T-helper 2 cell treated with Interferon-gamma antibody and Interleukin-4, amounts not matched to agents 100 ng/mL and 5 ng/mL, for 36 hours (primary cell): ENCODE data around the gene TREX2. TPM values are rescaled to one million over a fixed set of nuclear protein-coding genes. Genes with fewer than 3 reads are reported as not detected.

Source experiments
- intact Hi-C: fragments of 100-400 bp; cut with micrococcal nuclease; formaldehyde crosslinking; loops from one replicate; pipeline ENCODE4 v1.15.1; 2023
- total RNA-seq: library from RNA; stranded (reverse); gene quantifications from 2 replicates; pipeline ENCODE4 v1.2.3, GENCODE V29; 2022

The TREX2 gene
- total RNA-seq, 1 donor from 2014 or later, result 2.2 TPM

DNA sequence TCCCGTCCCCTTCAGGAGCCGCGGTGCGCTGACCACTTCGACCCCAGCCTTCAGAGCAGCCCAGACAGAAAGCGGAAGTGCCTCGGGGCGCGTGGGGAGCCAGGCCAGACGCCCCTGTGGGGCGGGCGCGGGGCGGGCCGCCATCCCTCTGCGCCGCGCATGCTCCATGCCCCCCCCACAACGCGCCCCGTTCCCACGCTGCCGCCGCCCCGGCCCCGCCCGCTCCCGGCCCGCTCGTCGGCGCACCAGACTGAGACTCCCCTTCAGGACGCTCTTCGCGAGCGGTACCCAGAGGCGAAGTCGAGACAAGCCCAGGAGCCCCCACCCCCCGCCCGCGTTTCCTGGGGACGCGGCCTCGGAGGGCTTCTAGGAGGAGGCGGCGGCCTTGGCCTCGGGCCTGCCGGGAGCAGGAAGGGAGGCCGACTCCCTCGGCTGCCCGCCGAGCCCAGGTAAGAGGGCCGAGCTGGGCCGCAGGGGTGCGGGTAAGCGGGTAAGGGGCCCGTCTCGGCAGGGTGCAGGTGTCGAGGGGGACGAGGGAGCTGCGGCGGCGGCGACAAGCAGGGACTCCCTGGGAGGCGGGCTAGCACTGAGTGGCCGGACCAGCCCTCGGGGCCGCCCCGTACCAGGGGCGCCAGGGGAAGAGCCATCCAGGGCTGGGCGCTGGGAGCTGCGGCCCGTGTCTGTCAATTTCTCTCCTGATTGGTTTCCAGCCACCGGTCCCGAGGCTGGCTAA lies 34.4 kb downstream of the TREX2 start, which contains the start of gene ZFP92:
ZFP92 (plus strand) TSS at position 218 of the 733 bp plus-strand sequence. CDS start 6,851 bp downstream, outside the sequence.
- intact Hi-C loops, result no loop called here

DNA sequence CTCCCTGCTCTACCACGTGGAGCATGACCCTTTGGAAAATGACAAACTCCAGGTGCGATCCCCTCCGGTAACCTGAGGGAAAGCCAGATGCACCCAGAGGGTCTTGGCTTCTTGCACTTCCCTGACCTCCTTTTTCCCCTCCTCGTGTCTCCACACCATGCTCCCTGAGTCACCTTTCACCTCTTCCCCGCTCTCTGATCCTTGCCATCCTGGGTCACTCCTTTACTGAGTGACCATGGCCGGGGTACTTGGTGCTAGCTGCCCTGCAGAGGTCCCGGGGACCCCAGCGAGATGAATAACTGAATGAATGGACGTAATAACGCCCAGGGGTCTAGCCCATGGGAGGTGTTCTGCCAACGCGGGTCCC lies 35.0 kb downstream of the TREX2 start:
- intact Hi-C loops, result no loop called here

DNA sequence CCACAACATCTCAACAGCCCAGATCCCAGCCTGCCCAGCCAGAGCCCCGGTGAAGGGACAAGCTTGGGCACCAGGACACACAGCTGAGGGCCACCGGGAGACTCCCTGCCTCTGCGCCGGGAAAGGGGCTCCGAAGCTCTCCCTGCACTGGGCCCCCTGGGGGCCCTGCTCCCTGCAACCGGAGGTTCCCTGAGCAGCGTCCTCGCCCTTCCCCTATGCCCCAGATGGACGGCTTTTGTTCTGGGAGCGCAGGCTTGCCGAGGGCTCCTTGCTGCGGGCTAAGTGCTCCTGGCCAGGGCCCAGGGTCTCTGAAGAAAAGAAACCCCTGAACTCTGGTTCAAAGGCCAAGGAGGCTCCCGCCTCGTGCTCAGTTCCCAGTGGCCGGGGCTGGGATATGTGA lies 35.5 kb downstream of the TREX2 start:
- intact Hi-C loops, result no loop called here

DNA sequence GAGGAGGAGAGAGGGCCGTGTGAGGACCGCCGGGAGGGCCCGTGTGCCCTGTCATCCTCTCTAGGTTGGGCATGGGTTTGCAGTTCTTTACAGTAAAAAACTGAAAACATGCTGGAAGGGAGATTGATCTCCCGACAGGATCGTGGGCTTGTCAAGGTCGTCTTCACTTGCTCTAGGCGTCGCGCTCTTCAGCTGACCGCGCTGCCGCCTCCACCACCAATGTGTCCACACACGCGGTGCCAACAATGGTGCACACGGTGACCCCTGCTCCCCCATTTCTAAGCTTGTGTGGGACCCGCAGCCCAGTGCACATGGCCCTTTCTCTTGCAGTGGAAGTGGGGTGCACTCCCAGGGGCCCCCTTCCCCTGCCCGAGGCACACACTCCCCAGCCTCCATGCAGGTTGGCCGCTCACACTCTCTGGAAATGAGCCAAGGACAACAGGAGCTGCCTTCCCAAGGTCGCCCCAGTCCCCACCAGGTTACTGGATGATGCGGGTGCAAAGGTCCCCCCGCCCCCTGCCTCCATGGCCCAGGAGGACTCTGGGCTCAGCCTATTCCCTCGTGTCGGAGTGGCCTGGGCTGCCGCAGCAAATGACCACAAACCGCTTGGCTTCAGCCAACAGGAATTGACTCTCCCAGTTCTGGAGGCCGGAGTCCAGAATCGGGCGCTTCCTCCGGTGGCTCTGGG lies 36.3 kb downstream of the TREX2 start:
- intact Hi-C loops, result loop anchor here (10.0 kb wide), 1 partner anchor 55 kb away; no protein-coding TSS in a partner anchor

DNA sequence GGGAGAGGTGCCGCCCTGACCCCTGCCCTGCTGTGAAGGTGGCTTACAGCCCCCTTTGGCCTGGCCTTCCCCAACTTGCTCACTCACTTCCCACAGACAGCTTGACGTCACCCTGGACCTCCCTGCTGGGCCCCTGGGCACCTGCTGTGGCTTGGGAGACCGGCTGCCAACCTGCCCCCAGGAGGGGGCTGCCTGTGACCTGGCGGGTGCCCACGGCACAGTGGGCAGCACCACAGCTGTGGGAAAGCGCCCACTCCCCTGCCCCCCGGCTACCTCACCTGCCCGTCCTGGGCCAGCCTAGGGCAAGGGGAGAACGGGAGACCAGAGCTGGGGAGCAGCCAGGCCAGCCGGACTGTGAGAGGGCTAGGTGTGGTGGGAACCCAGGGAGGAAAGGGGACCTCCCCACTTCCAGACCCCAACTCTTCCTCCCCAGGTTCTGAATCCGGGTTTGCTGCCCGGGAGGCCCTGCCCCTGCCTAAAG lies 36.9 kb downstream of the TREX2 start:
- intact Hi-C loops, result loop anchor here (10.0 kb wide), 1 partner anchor 56 kb away; no protein-coding TSS in a partner anchor

DNA sequence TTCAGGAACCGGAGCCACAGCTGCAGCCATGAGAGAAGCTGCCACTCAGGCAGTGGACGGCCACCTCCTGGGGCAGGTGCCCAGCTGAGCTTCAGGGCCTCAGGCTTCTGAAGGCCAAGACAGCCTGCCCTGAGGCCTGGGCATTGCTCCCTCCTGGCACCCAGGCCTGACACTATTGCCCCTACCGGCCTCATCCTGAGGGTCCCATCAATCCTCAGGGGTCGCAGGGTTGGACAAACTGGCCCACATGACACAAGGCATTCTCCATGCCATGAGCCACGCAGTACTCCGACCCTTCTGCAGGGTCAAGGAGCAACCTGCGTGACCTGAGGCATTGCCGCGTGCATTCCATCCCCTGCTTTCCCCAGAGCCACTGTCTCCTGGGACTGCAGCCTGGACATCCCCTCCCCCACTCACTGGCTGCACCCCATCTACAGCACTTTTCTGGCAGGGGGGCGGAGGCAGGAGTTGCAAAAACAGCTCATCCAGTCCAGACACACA lies 37.6 kb downstream of the TREX2 start:
- intact Hi-C loops, result loop anchor here (10.0 kb wide), 1 partner anchor 57 kb away; no protein-coding TSS in a partner anchor

DNA sequence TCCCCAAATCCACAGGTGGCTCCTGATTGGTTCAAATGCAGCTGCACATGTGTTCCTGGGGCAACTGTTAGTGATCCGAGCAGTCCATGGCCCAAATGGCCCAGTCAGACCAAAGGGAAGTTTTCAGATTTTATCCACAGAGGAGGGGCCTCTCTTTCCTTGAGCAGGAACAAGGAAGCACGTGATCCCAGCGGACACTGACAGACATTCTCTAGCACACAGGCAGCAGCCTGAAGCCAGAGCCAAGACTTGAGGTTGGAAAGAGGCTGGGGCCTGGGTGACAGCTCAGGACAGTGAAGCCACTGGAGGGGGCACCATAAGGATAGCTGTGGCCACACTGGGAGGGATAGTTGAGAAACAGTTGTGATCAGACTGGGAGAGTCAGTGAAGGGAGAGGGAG lies 38.1 kb downstream of the TREX2 start:
- intact Hi-C loops, result loop anchor here (10.0 kb wide), 1 partner anchor 57 kb away; no protein-coding TSS in a partner anchor

DNA sequence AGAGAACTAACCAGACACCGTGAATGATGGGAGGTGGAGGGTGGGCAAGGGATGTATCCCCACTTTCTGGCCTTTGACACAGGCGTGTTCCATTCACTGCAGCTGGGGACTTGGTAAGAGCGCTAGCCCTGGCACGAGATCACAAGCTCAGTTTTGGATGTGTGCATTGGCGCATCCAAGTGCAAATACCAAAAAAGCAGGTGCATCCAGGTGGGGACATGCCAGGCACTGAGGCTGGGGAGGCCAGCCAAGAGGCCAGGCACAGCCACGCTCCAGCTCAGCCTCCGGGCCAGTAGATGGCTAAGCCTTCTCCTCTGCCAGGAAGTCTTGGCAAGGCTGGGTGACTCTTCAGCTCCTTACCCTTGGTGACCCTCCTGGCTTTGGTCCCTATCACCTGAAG lies 39.0 kb downstream of the TREX2 start:
- intact Hi-C loops, result loop anchor here (10.0 kb wide), 1 partner anchor 58 kb away; no protein-coding TSS in a partner anchor

DNA sequence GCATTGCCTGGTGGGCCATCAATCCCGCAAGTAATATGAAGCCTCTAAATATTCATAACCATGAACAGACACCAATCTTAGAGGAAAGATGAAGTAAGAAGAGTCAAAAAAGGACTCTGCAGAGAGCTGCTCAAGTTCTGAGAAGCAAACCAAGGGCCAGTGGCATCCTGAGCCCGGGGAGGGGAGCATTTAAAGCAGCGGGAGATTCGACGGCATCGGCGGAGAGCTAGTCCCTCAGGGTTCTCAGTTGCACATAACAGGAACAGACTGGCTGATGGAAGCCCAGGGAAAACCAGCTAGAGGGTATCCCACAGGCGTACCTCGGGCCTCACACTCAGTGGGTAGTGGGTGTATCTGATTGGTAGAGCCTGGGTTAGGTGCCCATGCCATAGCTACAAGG lies 39.8 kb downstream of the TREX2 start:
- intact Hi-C loops, result loop anchor here (10.0 kb wide), 1 partner anchor 59 kb away; no protein-coding TSS in a partner anchor

DNA sequence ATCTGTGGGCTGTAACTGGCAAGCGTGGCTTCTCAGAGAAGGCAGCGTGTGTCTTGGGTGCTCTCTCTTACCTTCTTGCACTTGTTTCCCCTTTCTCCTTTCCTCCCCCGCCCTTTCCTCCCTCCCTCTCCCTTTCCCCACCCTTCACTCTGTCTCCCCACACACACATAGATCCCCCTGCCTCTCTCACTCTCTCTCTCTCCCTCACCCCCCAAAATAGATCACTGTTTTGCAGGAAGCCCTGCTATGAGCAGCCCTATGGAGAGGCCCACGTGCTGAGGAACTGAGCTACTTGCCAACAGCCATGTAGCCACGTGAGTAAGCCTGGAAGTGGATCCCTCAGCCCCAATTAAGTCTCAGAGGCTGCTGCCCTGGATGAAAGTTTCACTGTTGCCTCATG lies 40.4 kb downstream of the TREX2 start:
- intact Hi-C loops, result loop anchor here (10.0 kb wide), 1 partner anchor 59 kb away; no protein-coding TSS in a partner anchor

DNA sequence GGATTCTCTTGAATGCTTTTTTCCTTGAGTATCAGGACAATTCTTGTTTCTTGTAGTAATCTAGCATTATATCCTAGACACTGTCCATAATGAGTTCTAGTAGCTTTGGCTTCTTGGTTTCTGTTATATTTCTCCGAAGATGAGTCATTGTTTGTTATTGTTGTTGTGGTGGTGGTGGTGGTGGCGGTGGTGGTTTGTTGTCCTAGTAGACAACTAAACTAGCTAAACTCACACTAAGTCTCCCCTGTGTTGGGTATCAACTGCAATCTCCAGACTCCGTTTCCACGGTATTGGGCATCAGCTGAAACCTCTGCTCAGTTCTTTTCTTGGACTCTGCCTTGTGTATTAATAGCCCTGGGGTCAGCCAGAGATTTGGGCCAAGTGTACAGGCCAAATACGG lies 41.5 kb downstream of the TREX2 start:
- intact Hi-C loops, result loop anchor here (10.0 kb wide), 1 partner anchor 60 kb away; no protein-coding TSS in a partner anchor

DNA sequence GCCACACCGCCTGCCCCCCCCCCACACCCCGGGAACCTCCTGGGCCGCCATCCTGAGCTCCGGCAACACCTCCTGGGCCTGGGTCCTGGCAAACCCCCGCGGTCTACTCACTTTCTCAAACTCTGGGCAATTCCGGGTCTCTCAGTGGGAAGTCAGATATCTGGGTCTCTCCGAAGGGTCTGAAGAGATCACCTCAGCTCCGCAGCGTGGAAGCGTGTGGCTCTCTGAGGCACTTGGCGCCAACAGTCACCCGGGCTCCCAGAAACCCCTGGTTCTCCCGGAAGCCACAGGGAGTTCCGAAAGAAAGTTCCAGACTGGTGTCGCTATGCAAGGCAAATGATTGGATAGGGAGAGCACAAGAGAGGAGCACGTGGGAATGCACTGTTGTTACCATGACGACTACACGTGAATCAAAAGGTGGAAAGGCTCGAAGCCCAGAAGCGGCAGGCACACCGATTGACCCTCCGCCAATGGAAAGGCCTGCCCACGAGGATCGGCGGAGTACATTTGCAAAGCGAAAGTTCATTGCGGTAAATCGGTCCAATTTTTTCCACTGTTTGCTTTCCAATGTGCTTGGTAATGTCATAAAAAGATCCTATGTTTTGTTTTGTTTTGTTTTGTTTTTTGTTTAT lies 44.6 kb downstream of the TREX2 start, which contains the start of gene PNMA6E:
PNMA6E (minus strand) TSS at position 218 of the 632 bp plus-strand sequence. CDS start 2,501 bp downstream, outside the sequence.
- intact Hi-C loops, result loop anchor here (10.0 kb wide), 1 partner anchor 64 kb away; no protein-coding TSS in a partner anchor

DNA sequence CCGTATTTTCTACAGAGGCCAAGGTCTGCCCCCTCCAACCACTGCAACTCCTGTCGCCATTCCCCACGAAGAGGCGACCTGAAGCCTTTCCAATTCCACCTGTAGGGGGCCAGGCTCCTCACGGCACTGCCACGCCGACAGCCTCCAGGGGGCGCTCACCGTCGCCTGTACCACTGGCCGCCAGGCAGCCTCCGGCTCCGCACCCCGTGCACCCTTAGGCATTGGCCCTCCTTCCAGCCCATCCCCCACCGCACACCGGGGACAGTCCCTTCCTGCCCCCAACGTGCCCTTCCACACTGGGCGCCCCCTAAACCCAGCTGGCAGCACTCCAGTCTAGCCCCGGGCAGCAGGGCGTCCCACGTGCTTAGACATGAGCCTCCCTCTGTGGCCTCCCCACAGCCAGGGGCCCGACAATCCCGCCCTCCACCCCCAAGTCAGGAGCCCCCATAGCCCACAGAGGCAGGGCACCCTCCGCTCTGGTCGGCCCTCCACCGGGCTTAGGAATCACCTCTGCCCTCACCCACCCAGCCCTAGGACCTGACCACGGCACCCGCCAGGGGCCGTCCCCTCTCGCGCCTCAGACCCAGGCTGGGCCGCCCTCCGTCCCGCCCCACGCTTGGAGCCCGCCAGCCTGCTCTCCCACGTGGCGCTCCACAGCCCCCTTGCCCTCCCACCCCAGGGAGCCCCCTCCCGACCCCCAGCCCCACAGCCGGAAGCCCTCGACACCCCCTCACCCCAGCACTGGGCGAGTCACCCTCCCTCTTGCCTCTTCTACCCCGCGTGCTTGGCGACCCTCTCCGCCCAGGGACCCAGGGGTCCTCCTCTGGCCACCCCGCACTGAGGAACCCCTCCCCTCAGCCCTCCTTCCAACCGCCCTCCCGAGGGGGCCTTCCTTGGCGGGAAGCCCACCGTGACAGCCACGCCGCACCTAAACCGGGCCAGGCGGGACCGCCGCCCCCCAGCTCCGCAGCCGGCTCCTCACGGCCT lies 45.4 kb downstream of the TREX2 start:
- intact Hi-C loops, result loop anchor here (10.0 kb wide), 1 partner anchor 64 kb away; no protein-coding TSS in a partner anchor

DNA sequence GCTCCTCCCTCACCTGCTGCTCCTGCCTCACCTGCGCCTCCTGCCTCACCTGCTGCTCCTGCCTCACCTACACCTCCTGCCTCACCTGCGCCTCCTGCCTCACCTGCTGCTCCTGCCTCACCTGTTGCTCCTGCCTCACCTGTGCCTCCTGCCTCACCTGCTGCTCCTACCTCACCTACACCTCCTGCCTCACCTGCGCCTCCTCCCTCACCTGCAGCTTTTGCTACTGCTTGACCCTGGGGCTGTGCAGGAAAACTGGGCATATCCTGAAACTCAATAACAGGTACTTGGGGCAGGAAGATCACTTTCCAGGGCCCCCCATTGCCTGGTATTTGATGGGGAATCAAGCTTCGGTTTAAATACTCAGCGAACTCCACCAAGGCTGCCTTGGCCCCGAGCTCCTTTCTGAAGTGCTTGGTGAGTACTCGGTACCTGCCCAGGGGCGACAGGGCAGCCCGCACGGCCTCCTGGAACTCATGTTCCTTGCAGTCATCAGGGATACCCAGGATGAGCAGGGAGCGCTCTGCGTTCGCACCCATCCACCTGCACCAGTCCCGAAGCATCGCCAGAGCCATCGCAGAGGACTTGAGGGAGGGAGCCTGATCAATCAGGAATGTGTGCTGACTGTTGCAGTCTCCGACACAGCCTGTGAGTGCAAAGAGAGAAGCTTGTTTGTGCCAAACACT lies 47.4 kb downstream of the TREX2 start:
- intact Hi-C loops, result no loop called here

DNA sequence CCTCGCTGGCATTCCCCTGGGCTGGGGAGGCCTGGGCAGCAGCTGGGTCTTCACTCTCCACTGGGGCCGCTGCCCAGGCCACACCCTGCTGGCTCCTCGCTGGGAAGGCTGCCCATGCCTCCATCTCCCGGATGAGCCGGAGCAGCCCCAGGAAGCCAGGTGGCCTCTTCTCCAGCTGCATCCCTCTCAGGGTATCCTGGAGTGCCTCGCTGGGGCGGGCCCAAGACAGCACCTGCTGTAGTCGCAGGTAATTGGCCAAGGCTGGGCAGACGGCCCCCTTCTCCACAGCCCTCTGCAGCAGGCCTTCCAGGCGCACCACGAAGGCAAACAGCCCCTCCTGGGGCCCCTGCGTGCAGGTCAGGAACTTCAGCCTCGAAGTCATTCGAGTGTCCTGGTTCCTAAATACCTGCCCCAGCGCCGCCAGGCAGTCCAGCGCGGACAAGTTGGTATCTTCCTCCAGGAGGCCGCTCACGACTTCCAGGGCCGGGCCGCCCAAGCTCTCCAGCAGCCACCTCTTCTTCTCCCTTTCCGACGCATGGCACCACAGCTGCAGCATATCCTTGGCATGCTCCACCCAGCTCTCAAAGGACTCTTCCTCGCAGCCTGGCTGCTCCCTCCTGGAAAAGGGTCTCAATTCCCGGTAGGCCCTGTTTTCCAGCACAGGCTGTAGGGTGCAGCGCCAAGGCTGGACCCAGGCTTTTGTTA lies 48.4 kb downstream of the TREX2 start:
- intact Hi-C loops, result no loop called here

DNA sequence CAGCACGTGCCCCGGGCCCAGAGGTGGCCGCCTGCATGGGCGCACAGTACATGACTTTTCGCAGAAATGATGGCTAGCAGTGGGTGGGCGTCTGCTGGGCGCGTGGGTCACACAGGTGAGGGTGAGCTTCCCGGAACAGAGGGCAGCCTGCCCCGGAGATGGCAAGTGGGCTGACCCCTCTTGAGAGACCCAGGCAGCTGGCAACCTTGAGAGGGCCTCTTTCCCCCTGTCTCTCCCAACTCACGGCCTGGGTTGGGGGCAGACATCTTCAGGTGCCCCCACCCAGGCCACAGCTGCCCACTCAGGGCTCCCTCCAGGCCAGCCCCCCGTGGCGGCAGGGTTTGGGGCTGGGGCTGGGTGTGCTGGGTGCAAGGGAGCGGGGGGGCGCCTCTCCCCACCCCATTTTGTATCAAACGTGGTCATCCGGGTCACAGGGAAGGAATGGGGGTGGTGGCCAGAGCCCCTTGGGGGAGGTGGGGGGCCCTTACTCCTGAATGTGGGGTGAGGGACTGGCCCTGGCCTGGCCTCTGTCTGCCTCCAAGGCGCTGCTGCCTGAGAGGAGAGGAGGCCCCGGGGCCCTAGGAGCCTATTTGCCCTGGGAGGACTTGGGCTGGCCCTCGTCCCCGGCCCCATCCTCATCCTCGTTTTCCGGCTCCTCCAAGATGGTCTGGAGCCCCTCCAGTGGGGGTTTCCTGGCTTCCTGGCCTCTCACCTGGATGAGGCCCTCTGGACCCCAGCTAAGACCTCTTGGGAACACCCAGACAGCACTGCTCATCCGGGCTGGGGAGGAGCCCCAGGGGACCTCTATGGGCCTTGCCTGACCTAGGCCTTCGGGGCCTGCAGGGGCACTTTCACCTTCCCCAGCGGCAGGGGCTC lies 49.3 kb downstream of the TREX2 start:
- intact Hi-C loops, result no loop called here

DNA sequence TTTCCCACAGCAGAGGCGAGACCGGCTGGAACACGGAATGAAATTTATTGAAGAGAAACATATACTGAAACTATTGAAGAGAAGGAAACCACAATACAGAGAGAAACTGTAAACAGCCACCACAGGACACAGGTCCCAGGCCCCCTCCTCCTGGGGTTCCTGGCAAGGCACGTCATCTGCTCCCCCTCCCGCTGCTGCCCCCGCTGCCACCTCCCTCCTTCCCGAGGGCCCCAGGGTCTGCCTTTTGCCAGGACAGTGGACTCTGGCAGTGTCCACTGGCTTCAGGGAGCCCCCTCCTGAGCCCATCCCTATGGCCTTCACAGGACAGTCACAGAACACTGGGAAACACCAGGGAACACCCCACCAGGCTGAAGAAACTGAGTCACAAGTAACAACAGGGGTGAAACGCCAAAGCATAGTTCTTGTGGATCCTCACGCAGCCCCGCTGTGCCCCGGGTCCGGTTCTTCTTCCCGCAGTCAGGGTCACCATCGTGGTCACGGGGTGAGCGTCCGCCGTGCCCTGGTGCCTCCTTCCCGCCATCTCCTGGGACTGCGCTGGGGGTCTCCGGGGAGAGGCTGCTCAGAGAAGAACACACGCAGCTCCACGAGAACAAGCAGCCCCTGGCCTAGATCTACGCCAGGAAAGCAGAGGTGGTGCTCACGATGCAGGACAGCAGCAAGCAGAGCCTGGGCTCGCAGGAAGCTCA lies 50.1 kb downstream of the TREX2 start:
- intact Hi-C loops, result no loop called here
